Left ventricle myocardium inferior (tissue), 1 donor: Measurements from ENCODE around the gene DUOXA1. TPM values are rescaled to one million over a fixed set of nuclear protein-coding genes. Genes with fewer than 3 reads are reported as not detected.
"Not testable (repeated sequence)": the region's sequence is repeated elsewhere in the genome, so short reads cannot be mapped to it uniquely, and the experiment has no call there.

ENCODE experiments used
- DNase-seq: peaks from one replicate; pipeline ENCODE4 v3.0.0-alpha.2; 2020
- H3K27ac ChIP-seq: fragments of 200-600 bp; replicated peaks from 2 replicates; pipeline ENCODE4 v1.8.0; 2021
- H3K27me3 ChIP-seq: fragments of 200-600 bp; 2 replicates; pipeline ENCODE4 v1.8.0; 2021; ENCODE audit warnings: low read depth
- H3K36me3 ChIP-seq: fragments of 200-600 bp; 2 replicates; pipeline ENCODE4 v1.8.0; 2021
- H3K4me1 ChIP-seq: fragments of 200-600 bp; 2 replicates; pipeline ENCODE4 v1.8.0; 2021
- H3K4me3 ChIP-seq: fragments of 200-600 bp; 2 replicates; pipeline ENCODE4 v1.8.0; 2021; ENCODE audit warnings: mild to moderate bottlenecking, moderate library complexity
- H3K9me3 ChIP-seq: fragments of 200-600 bp; replicated peaks from 2 replicates; pipeline ENCODE4 v1.8.0; 2021
- intact Hi-C: fragments of 100-400 bp; cut with micrococcal nuclease; formaldehyde crosslinking; loops from one replicate; pipeline ENCODE4 v1.11.0; 2022
- total RNA-seq: library from RNA; stranded (reverse); fragmentation: NEBNext Ultra II Directional; extraction: Animal tissue kit (Norgen Biotek cat#: 25700); gene quantifications from one replicate; pipeline ENCODE4 v1.2.1, GENCODE V29; 2021
- donor health status: DM: no; HTN: yes; CAD: no; lungs with severe emphysema.

The DUOXA1 gene
- total RNA-seq, 1 donor from 2014 or later: 0.30 TPM

DNA sequence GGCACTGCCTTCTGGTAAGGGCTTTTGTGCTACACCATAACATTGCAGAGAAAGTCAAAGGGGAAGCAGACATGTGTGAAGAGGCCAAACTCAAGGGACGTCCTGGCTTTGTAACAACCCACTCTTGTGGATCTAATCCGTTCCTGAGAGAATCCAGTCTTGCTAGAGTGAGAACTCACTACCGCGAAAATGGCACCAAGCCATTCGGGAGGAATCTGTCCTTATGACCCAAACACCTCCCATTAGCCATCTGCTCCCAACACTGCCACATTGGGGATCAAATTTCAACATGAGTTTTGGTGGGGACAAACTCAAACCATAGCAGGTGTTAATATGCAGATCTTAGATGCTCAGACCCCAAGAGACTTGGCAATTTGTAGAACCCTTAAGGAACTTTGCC lies 50.5 kb downstream of the DUOXA1 start:
- intact Hi-C loops, DNase-seq, H3K4me3 ChIP-seq, H3K36me3 ChIP-seq, H3K27me3 ChIP-seq, H3K9me3 ChIP-seq: not testable (repeated sequence)
- peak overlapping the region; percentile 19 for H3K27ac ChIP-seq
- peaks cover 35% of the 10 kb centered on the region for H3K4me1 ChIP-seq

GRCh38 chr15:45077391-45077790 lies 52.3 kb downstream of the DUOXA1 start:
- H3K4me1 ChIP-seq: peaks cover 35% of the 10 kb centered on the region
- H3K27ac ChIP-seq: peak overlapping the region; percentile 59
- DNase-seq, H3K4me3 ChIP-seq, H3K27me3 ChIP-seq, H3K9me3 ChIP-seq, intact Hi-C loops, H3K36me3 ChIP-seq: not testable (repeated sequence)

DNA sequence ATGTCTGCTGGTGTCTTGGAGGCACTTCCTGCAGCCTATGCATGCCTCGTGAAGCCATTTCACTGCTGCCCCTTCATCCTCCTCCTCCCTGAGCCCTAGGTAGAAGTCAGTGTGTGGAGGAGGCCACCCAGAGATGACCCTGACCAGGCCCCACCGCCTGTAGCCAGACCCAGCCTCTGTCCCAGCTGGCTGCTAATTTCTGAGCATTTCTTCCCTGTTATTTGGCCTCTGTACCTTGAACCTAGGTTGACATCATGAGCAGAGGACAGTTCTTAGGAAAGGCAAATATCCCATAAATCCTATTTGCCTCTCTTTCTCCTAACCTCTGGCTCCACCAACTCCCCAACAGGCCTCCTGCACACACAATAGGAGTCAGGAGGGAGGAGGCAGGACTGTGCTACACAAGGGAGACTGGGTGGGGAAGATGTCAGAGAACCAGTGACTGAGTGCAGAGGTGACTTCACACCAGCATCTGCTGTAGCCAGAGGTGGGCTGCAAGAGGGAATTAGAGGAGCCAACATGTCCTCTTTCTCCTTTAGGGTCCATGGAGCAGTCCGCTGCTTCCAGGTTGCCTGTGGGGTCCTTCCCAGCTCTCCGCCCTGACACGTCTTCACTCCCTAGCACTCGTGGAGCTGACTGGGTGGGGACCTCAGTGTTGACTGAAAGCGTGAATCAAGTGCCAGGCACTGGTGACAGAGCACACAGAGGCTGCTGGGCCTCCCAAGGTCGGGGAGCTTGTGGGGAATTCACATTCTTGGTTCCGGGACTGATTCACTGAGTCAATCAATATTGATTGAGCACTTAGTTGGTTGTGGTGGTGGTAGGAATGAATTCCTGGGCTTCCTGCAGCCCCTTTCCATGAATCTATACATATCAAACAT lies 54.0 kb downstream of the DUOXA1 start:
- H3K27me3 ChIP-seq, H3K9me3 ChIP-seq, intact Hi-C loops, DNase-seq, H3K36me3 ChIP-seq, H3K27ac ChIP-seq, H3K4me3 ChIP-seq: not testable (repeated sequence)
- H3K4me1 ChIP-seq: peaks cover 29% of the 10 kb centered on the region

DNA sequence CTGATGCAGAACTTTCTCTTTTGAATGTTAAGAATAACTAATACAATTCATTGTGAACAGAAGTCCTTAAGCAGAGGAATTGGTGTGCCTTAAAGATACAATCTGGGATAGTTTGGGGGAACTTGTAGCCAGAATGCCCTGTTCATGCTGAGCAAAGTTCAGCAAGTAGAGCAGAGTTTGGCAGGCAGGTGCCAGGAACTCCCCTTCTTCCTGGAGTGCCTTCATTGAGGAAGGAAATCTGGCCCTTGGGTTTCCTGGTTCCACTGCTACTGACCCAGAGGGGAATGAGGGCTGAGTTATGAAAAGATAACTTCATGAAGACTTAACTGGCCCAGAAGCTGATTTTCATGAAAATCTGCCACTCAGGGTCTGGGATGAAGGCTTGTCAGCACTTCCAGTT lies 56.1 kb downstream of the DUOXA1 start:
- H3K27ac ChIP-seq, H3K27me3 ChIP-seq, H3K9me3 ChIP-seq, H3K4me3 ChIP-seq, DNase-seq, intact Hi-C loops, H3K36me3 ChIP-seq: not testable (repeated sequence)
- peaks cover 11% of the 10 kb centered on the region for H3K4me1 ChIP-seq

GRCh38 chr15:45069942-45070360 lies 59.7 kb downstream of the DUOXA1 start:
- intact Hi-C loops, H3K4me1 ChIP-seq: not testable (repeated sequence)

More at GRCh38 chr15:45069942-45070360, 59.7 kb downstream of the DUOXA1 start:
- H3K27me3 ChIP-seq, DNase-seq, H3K36me3 ChIP-seq, H3K4me3 ChIP-seq, H3K9me3 ChIP-seq, H3K27ac ChIP-seq: not testable (repeated sequence)

Other genes with a start within 250 kb of the DUOXA1 start
- gene TERB2, start 173.2 kb downstream of the DUOXA1 start, total RNA-seq: not detected
- 13.6 TPM for gene SORD, start 106.7 kb downstream of the DUOXA1 start, total RNA-seq
- gene DUOX2, start 15.7 kb downstream of the DUOXA1 start, total RNA-seq: 0.05 TPM
- gene DUOXA2, start 15.6 kb downstream of the DUOXA1 start, total RNA-seq: not detected
- 0.80 TPM for gene DUOX1, start 115 bp upstream of the DUOXA1 start, total RNA-seq
- gene SHF, start 58.1 kb upstream of the DUOXA1 start, total RNA-seq: 4.4 TPM
- not detected for gene SLC28A2, start 122.4 kb upstream of the DUOXA1 start, total RNA-seq
- gene GATM, start 248.7 kb upstream of the DUOXA1 start, total RNA-seq: 9.3 TPM